ENCODE data around the gene EEFSEC.

Gene EEFSEC

DNA sequence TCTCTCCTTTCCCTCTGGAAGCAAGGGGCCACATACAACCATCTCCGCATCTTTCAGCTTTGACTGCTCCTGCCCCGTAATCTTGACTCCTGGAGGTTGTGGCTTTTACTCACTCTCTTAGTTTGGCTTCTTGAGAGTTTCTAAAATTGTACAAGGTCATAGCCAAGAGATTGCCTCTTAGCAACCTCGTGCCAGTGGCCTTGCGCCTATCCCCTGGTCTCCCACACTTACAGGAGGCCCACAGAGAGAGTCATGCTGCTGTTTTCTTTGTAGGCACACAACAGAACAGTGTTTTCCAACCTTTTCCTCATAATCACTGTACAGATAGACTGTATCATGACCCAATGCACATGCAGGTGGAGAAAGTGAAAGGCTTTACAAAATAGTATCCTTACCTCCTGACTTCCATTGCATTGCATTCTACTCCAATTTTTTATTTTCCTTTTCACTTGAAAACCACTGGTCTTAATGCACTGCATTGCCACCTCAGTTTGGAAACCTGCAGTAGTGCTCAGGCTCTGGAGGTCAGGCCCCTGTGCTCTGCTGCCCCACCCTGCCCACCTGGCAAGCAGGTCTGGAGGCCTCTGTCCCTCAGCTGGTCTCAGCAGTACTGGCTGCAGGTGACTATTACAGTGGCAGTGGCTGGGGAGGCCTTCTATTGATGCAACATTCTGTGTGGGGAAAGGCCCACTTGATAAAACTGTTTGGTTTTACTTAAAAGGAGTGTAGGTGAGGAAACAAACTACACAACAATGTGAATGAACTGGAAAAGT is 157.2 kb downstream of the EEFSEC start:
- Histone ChIP-seq H3K4me3 (ENCODE audit: extremely low read depth, insufficient read depth, low read length, poor library complexity, severe bottlenecking) (no peak overlapping the region), H3K9me3 (ENCODE audit: control insufficient read depth, low read length) (no peaks in the 10 kb centered on the region), H3K27ac (ENCODE audit: low read depth, low read length, severe bottlenecking) (no peak overlapping the region), H3K4me1 (ENCODE audit: control insufficient read depth, insufficient read depth, low read length, poor library complexity, severe bottlenecking) (no peaks in the 10 kb centered on the region), H3K36me3 (ENCODE audit: control insufficient read depth, insufficient read depth, low read length) (no peaks in the 10 kb centered on the region)
- WGBS, 2 experiments (ENCODE audit: insufficient coverage in 2 of 2) = 83 to 100% methylated on average over 1 to 2 of the region's 4 CpGs

DNA sequence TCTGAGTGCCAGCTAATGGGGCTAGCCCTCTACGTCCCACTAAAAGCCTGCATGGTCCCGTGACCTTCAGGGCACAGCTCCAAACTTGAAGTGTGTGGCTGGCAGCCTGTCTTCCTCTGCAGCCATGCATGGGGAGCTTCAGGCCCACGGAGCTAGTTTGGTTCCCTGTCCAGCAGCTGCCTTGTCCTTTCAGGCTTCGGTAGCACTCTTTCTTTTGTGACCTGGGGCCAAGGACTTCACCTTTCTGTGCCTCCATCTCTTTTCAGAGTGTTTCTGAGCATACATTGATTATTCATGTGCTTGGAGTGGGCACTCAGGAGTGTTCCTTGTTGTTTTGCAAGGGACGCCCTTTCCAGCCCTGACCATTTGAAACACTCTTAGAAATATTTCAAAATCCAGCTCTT is 158.2 kb downstream of the EEFSEC start:
- 89 to 92% methylated on average over 4 to 5 of the region's 5 CpGs for WGBS, 2 experiments (ENCODE audit: insufficient coverage in 2 of 2)
- Histone ChIP-seq H3K36me3 (ENCODE audit: control insufficient read depth, insufficient read depth, low read length) (no peaks in the 10 kb centered on the region), H3K4me1 (ENCODE audit: control insufficient read depth, insufficient read depth, low read length, poor library complexity, severe bottlenecking) (no peaks in the 10 kb centered on the region), H3K27ac (ENCODE audit: low read depth, low read length, severe bottlenecking) (no peak overlapping the region), H3K4me3 (ENCODE audit: extremely low read depth, insufficient read depth, low read length, poor library complexity, severe bottlenecking) (no peak overlapping the region), H3K9me3 (ENCODE audit: control insufficient read depth, low read length) (no peaks in the 10 kb centered on the region)

DNA sequence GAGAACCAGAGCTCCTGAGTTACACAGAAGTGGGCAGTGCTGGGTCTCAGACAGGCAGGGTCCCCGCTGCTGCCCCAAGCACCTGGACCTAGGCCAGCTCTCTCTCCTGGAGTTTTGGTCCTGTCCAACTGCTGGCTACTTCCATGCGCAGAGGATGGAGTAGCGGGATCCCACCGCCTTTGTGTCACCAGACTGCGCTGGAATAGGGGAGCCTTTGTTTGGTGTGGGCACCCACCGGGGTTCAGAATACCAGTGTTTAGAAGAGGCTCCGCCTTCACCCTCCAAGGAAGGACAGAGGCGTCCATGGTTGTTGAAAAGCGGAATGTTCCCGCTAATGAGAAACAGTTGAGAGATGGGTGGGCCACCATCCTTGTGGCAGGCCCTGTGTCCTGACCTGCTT is 159.0 kb downstream of the EEFSEC start:
- Histone ChIP-seq H3K4me3 (ENCODE audit: extremely low read depth, insufficient read depth, low read length, poor library complexity, severe bottlenecking) (no peak overlapping the region), H3K4me1 (ENCODE audit: control insufficient read depth, insufficient read depth, low read length, poor library complexity, severe bottlenecking) (no peaks in the 10 kb centered on the region), H3K9me3 (ENCODE audit: control insufficient read depth, low read length) (no peaks in the 10 kb centered on the region), H3K27ac (ENCODE audit: low read depth, low read length, severe bottlenecking) (no peak overlapping the region), H3K36me3 (ENCODE audit: control insufficient read depth, insufficient read depth, low read length) (no peaks in the 10 kb centered on the region)
- 93 to 96% methylated on average over 10 of the region's 10 CpGs for WGBS, 2 experiments (ENCODE audit: insufficient coverage in 2 of 2)

DNA sequence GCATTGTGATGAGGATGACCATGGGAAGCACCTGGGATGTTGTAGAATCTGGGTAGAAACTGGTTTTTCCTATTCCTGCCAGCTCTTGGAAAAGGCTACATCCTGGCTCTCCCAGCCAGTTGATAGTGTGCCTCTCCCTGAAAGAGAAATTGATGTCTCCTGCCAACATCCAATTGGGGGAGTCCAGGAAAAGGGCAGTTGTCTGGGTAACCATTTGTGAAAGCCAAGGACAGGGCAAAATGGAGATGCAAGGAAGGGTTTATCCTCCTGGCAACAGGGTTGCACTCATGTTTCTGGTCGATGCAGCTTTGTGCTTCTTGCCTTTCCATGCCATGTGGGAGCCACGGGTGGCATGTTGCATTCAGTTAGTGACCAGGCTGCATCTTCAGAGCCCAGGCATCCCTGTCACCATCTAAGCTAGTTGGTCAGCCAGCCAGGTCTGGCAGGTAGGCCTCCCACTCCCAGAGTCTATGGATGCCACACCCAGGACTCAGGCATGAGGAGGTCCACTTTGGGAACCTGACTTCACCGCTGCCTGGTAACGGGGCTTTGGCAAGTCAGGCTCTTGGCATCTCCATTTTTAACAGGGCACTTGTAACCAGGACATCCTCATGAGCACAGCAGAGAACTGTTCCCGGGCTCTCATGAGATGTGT is 159.9 kb downstream of the EEFSEC start:
- 91 to 96% methylated on average over 4 of the region's 5 CpGs for WGBS, 2 experiments (ENCODE audit: insufficient coverage in 2 of 2)
- no peak overlapping the region for H3K4me3 ChIP-seq (ENCODE audit: extremely low read depth, insufficient read depth, low read length, poor library complexity, severe bottlenecking)
- no peak overlapping the region for H3K27ac ChIP-seq (ENCODE audit: low read depth, low read length, severe bottlenecking)
- no peaks in the 10 kb centered on the region for H3K4me1 ChIP-seq (ENCODE audit: control insufficient read depth, insufficient read depth, low read length, poor library complexity, severe bottlenecking)
- no peaks in the 10 kb centered on the region for H3K9me3 ChIP-seq (ENCODE audit: control insufficient read depth, low read length)
- H3K36me3 ChIP-seq (ENCODE audit: control insufficient read depth, insufficient read depth, low read length) = no peaks in the 10 kb centered on the region

GRCh38 chr3:128313935-128314334 is 160.7 kb downstream of the EEFSEC start:
- no peak overlapping the region for H3K27ac ChIP-seq (ENCODE audit: low read depth, low read length, severe bottlenecking)
- H3K4me1 ChIP-seq (ENCODE audit: control insufficient read depth, insufficient read depth, low read length, poor library complexity, severe bottlenecking) = no peaks in the 10 kb centered on the region
- H3K36me3 ChIP-seq (ENCODE audit: control insufficient read depth, insufficient read depth, low read length) = no peaks in the 10 kb centered on the region
- no peaks in the 10 kb centered on the region for H3K9me3 ChIP-seq (ENCODE audit: control insufficient read depth, low read length)
- 89 to 100% methylated on average over 1 of the region's 2 CpGs for WGBS, 2 experiments (ENCODE audit: insufficient coverage in 2 of 2)
- H3K4me3 ChIP-seq (ENCODE audit: extremely low read depth, insufficient read depth, low read length, poor library complexity, severe bottlenecking) = no peak overlapping the region

- Histone ChIP-seq H3K4me3 (ENCODE audit: extremely low read depth, insufficient read depth, low read length, poor library complexity, severe bottlenecking) (no peak overlapping the region), H3K9me3 (ENCODE audit: control insufficient read depth, low read length) (no peaks in the 10 kb centered on the region), H3K36me3 (ENCODE audit: control insufficient read depth, insufficient read depth, low read length) (peaks cover 3% of the 10 kb centered on the region), H3K4me1 (ENCODE audit: control insufficient read depth, insufficient read depth, low read length, poor library complexity, severe bottlenecking) (no peaks in the 10 kb centered on the region), H3K27ac (ENCODE audit: low read depth, low read length, severe bottlenecking) (no peak overlapping the region)
- WGBS, 2 experiments (ENCODE audit: insufficient coverage in 2 of 2) = 92 to 93% methylated on average over 2 of the region's 2 CpGs
Observed at GRCh38 chr3:128315313-128315712, 162.0 kb downstream of the EEFSEC start.

GRCh38 chr3:128316481-128316891 is 163.2 kb downstream of the EEFSEC start:
- peaks cover 3% of the 10 kb centered on the region for H3K36me3 ChIP-seq (ENCODE audit: control insufficient read depth, insufficient read depth, low read length)
- H3K27ac ChIP-seq (ENCODE audit: low read depth, low read length, severe bottlenecking) = no peak overlapping the region
- H3K4me3 ChIP-seq (ENCODE audit: extremely low read depth, insufficient read depth, low read length, poor library complexity, severe bottlenecking) = no peak overlapping the region
- 94 to 100% methylated on average over 5 to 7 of the region's 15 CpGs for WGBS, 2 experiments (ENCODE audit: insufficient coverage in 2 of 2)
- no peaks in the 10 kb centered on the region for H3K4me1 ChIP-seq (ENCODE audit: control insufficient read depth, insufficient read depth, low read length, poor library complexity, severe bottlenecking)
- H3K9me3 ChIP-seq (ENCODE audit: control insufficient read depth, low read length) = no peaks in the 10 kb centered on the region

- Histone ChIP-seq H3K4me1 (ENCODE audit: control insufficient read depth, insufficient read depth, low read length, poor library complexity, severe bottlenecking) (no peaks in the 10 kb centered on the region), H3K9me3 (ENCODE audit: control insufficient read depth, low read length) (no peaks in the 10 kb centered on the region), H3K36me3 (ENCODE audit: control insufficient read depth, insufficient read depth, low read length) (peaks cover 3% of the 10 kb centered on the region), H3K27ac (ENCODE audit: low read depth, low read length, severe bottlenecking) (no peak overlapping the region), H3K4me3 (ENCODE audit: extremely low read depth, insufficient read depth, low read length, poor library complexity, severe bottlenecking) (no peak overlapping the region)
- 88 to 89% methylated on average over 16 to 17 of the region's 17 CpGs for WGBS, 2 experiments (ENCODE audit: insufficient coverage in 2 of 2)
Observed at GRCh38 chr3:128317101-128317697, 163.9 kb downstream of the EEFSEC start.

DNA sequence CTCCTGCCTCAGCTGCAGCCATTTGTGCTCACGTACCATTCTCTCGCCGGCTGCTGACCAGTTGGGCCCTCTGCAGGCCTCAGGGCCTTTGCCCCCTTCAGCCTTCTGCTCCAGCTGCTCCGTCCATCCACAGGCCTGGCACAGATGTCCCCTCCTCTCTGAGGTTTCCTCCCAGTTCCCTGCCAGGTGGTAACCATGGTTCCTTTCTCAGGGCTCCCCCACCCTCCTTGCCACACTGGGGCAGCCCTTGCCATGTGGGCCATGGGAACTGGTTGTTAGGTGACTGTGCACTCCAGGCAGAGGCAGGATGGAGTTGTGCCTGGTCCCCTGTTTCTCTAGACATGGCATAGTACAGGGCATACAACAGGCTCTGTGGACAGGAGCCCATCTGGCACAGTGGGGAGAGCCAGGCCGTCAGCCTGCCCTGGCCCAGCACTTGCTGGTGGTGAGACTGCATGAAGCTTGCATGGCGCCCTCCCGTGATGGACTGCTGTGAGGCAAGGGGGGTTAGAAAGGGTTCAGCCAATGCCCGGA is 164.5 kb downstream of the EEFSEC start:
- H3K36me3 ChIP-seq (ENCODE audit: control insufficient read depth, insufficient read depth, low read length) = peaks cover 3% of the 10 kb centered on the region
- no peaks in the 10 kb centered on the region for H3K9me3 ChIP-seq (ENCODE audit: control insufficient read depth, low read length)
- no peak overlapping the region for H3K27ac ChIP-seq (ENCODE audit: low read depth, low read length, severe bottlenecking)
- no peak overlapping the region for H3K4me3 ChIP-seq (ENCODE audit: extremely low read depth, insufficient read depth, low read length, poor library complexity, severe bottlenecking)
- 92 to 98% methylated on average over 6 to 8 of the region's 8 CpGs for WGBS, 2 experiments (ENCODE audit: insufficient coverage in 2 of 2)
- no peaks in the 10 kb centered on the region for H3K4me1 ChIP-seq (ENCODE audit: control insufficient read depth, insufficient read depth, low read length, poor library complexity, severe bottlenecking)

GRCh38 chr3:128318275-128318941 is 165.1 kb downstream of the EEFSEC start:
- peaks cover 3% of the 10 kb centered on the region for H3K36me3 ChIP-seq (ENCODE audit: control insufficient read depth, insufficient read depth, low read length)
- no peak overlapping the region for H3K4me3 ChIP-seq (ENCODE audit: extremely low read depth, insufficient read depth, low read length, poor library complexity, severe bottlenecking)
- no peak overlapping the region for H3K27ac ChIP-seq (ENCODE audit: low read depth, low read length, severe bottlenecking)
- WGBS, 2 experiments (ENCODE audit: insufficient coverage in 2 of 2) = 94 to 97% methylated on average over 11 of the region's 11 CpGs
- no peaks in the 10 kb centered on the region for H3K9me3 ChIP-seq (ENCODE audit: control insufficient read depth, low read length)
- H3K4me1 ChIP-seq (ENCODE audit: control insufficient read depth, insufficient read depth, low read length, poor library complexity, severe bottlenecking) = no peaks in the 10 kb centered on the region
